ENCODE measurements around the gene CNNM2. TPM values are rescaled to one million over a fixed set of nuclear protein-coding genes. Genes with fewer than 3 reads are reported as not detected.

The CNNM2 gene
- total RNA-seq (ENCODE audit: unreplicated experiment), result 14.3 TPM
- long read RNA-seq, result 0 reads

- no peak for TF ChIP-seq CTCF (IDR thresholded peaks at IDR 0.05; ENCODE audit: partially characterized antibody, unreplicated experiment)
- peak; percentile 100 for DNase-seq
- H3K4me1 Mint-ChIP-seq (ENCODE audit: low read depth, unreplicated experiment), result peaks cover 12% of the 10 kb centered on the region
- H3K27me3 Mint-ChIP-seq (ENCODE audit: unreplicated experiment), result peaks cover 9% of the 10 kb centered on the region
- peak within 1 kb of the TSS; percentile 90 for H3K4me3 Mint-ChIP-seq (ENCODE audit: unreplicated experiment)
- H3K9me3 Mint-ChIP-seq (ENCODE audit: unreplicated experiment), result peaks cover 11% of the 10 kb centered on the region
- peak within 1 kb of the TSS; percentile 84 for H3K27ac Mint-ChIP-seq (ENCODE audit: unreplicated experiment)
- H3K36me3 Mint-ChIP-seq (ENCODE audit: unreplicated experiment), result no peaks in the 10 kb centered on the region
Observed at GRCh38 chr10:102917962-102918816, at the start of gene CNNM2. Gene CNNM2 (plus strand): TSS chr10:102918294. CDS start chr10:102918481, 187 bp downstream.

GRCh38 chr10:102868911-102869257 lies 49.2 kb upstream of the CNNM2 start:
- no peak for TF ChIP-seq CTCF (IDR thresholded peaks at IDR 0.05; ENCODE audit: partially characterized antibody, unreplicated experiment)
- H3K27me3 Mint-ChIP-seq (ENCODE audit: unreplicated experiment), result peaks cover 8% of the 10 kb centered on the region
- no peaks in the 10 kb centered on the region for H3K36me3 Mint-ChIP-seq (ENCODE audit: unreplicated experiment)
- H3K9me3 Mint-ChIP-seq (ENCODE audit: unreplicated experiment), result peaks cover 10% of the 10 kb centered on the region
- H3K4me1 Mint-ChIP-seq (ENCODE audit: low read depth, unreplicated experiment), result peaks cover 9% of the 10 kb centered on the region
- peak overlapping the region; percentile 76 for H3K27ac Mint-ChIP-seq (ENCODE audit: unreplicated experiment)
- no peak for DNase-seq
- peak overlapping the region; percentile 95 for H3K4me3 Mint-ChIP-seq (ENCODE audit: unreplicated experiment)

DNA sequence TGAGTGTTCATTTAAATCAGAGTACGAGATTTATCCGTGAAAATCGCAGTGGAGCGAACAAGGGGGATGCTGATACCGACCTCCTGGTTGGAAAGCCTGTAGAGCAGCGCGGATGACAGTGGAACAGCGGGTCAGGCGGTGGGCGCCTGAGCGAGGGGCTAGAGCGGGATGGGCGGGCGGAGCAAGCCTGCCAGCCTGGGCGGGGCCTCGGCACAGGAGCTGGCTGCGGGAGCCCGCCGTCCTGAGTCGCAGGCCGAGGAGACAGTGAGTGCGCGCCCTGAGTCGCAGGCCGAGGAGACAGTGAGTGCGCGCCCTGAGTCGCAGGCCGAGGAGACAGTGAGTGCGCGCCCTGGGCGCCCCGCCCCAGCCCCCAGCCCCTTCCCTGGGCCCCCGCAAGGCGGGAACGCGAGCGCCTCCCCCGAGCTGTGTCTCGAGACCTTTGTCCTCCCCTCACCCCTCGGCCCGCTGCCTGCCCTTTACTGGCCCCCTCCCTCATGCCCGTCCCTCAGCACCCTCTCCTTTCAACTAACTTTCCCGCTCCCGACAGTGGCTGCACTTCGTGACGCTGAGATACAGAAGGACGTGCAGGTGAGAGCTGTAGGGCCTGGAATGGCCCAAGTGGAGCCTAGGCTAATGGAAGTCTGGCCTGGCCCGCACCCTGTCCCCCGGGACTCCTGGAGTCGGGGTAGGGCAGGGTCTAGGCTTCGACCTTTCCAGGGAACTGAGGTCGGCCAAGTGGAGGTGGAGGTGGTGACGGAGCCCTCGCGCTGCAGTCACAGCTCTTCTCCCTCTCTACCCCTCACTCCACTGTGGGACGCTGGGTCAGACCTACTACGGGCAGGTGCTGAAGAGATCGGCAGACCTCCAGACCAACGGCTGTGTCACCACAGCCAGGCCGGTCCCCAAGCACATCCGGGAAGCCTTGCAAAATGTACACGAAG lies 48.6 kb upstream of the CNNM2 start, which contains the start of gene AS3MT:
TSS of gene AS3MT (plus strand) at position 213 of the 941 bp plus-strand sequence. CDS start at position 336, 123 bp downstream.
- Mint-ChIP-seq H3K4me1 (ENCODE audit: low read depth, unreplicated experiment) (peaks cover 9% of the 10 kb centered on the region), H3K4me3 (ENCODE audit: unreplicated experiment) (peak within 1 kb of the TSS; percentile 95), H3K27ac (ENCODE audit: unreplicated experiment) (peak within 1 kb of the TSS; percentile 87), H3K9me3 (ENCODE audit: unreplicated experiment) (peaks cover 10% of the 10 kb centered on the region), H3K36me3 (ENCODE audit: unreplicated experiment) (no peaks in the 10 kb centered on the region), H3K27me3 (ENCODE audit: unreplicated experiment) (peaks cover 8% of the 10 kb centered on the region)
- DNase-seq, result peak; percentile 88
- TF ChIP-seq CTCF (IDR thresholded peaks at IDR 0.05; ENCODE audit: partially characterized antibody, unreplicated experiment), result no peak

DNA sequence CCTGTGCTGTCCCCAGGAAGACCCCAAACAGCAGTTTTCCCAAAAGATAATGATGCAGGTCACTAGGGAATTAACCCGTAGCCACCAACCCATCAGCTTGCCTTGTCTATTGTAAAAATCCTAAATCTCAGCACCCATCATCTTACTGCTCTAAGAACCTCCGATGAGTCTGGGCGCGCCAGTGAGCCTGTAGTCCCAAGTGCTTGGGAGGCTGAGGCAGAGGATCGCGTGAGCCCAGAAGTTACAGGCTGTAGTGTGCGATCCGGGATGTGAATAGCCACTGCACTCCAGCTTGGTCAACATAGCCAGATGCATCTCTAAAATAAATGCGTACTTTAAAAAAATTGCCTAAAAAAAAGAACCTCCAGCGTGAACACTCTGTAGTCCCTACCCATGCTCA lies 47.9 kb upstream of the CNNM2 start:
- Mint-ChIP-seq H3K27me3 (ENCODE audit: unreplicated experiment) (peaks cover 8% of the 10 kb centered on the region), H3K4me3 (ENCODE audit: unreplicated experiment) (peak overlapping the region; percentile 91), H3K27ac (ENCODE audit: unreplicated experiment) (peak overlapping the region; percentile 87), H3K36me3 (ENCODE audit: unreplicated experiment) (no peaks in the 10 kb centered on the region), H3K4me1 (ENCODE audit: low read depth, unreplicated experiment) (peaks cover 9% of the 10 kb centered on the region), H3K9me3 (ENCODE audit: unreplicated experiment) (peaks cover 10% of the 10 kb centered on the region)
- TF ChIP-seq CTCF (IDR thresholded peaks at IDR 0.05; ENCODE audit: partially characterized antibody, unreplicated experiment), result no peak
- no peak for DNase-seq

Measured in glutamatergic neuron (in vitro differentiated cells).